Transverse colon (tissue), 4 donors: ENCODE measurements around the gene RAMP1.

Source experiments
- POLR2A ChIP-seq: fragments of 450-650 bp; IDR thresholded peaks from one replicate; pipeline ENCODE4 v1.6.1; 2016; ENCODE audit warnings: antibody characterized with exemption, mild to moderate bottlenecking, moderate library complexity
- POLR2AphosphoS5 ChIP-seq, 3 donors: sonication (generic); formaldehyde crosslinking; IDR thresholded peaks; one replicate each; pipeline ENCODE4 v1.6.1; 2016; ENCODE audit warnings: antibody characterized with exemption in 3 of 3
- TF ChIP-seq, protein P1 (sequence below), 5 experiments: fragments of 200-600 bp in 3 of 5; fragments of 450-650 bp in 2 of 5; sonication (generic) in 3 of 5; IDR thresholded peaks; 1 replicate in 2 of 5; 2 replicates in 3 of 5; pipeline ENCODE4 v1.5.1; 2016 to 2017; ENCODE audit warnings: antibody characterized with exemption in 5 of 5, inconsistent platforms in 3 of 5, mild to moderate bottlenecking in 2 of 5, moderate library complexity in 1 of 5

DNA sequence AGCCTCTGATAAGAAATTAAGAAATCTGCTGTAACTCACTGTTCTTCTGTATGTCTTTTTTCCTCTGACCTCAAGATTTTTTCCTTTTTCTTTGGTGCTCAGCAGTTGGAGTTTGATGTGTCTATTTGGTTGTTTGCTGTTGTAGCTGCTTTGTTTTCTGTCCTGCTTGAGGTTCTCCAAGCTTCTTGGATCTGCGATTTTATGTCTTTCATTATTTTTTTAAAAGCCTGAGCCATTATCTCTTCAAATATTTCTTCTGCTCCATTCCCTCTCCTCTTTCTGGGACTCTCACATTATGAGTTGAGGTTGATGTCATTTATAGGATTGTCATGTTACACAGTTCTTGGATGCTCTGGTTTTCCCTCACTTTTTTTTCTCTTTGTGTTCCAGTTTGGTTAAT lies 47.7 kb downstream of the RAMP1 start:
- TF ChIP-seq, protein P1, sequence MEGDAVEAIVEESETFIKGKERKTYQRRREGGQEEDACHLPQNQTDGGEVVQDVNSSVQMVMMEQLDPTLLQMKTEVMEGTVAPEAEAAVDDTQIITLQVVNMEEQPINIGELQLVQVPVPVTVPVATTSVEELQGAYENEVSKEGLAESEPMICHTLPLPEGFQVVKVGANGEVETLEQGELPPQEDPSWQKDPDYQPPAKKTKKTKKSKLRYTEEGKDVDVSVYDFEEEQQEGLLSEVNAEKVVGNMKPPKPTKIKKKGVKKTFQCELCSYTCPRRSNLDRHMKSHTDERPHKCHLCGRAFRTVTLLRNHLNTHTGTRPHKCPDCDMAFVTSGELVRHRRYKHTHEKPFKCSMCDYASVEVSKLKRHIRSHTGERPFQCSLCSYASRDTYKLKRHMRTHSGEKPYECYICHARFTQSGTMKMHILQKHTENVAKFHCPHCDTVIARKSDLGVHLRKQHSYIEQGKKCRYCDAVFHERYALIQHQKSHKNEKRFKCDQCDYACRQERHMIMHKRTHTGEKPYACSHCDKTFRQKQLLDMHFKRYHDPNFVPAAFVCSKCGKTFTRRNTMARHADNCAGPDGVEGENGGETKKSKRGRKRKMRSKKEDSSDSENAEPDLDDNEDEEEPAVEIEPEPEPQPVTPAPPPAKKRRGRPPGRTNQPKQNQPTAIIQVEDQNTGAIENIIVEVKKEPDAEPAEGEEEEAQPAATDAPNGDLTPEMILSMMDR (IDR thresholded peaks at IDR 0.05) = no peak
- TF ChIP-seq POLR2A (no peak), POLR2AphosphoS5 (IDR thresholded peaks at IDR 0.05) (no peak)
